HFFc6 (cell line): Measurements from ENCODE around the gene GLI3. TPM values are rescaled to one million over a fixed set of nuclear protein-coding genes. Genes with fewer than 3 reads are reported as not detected.

Experiments used
- DNase-seq: peaks from one replicate; pipeline ENCODE4 v3.0.0-alpha.2; 2018
- H3K27ac Mint-ChIP-seq: 2 replicates; pipeline ENCODE4 v1.8.0; 2020; ENCODE audit warnings: mild to moderate bottlenecking, mixed read lengths
- H3K27me3 Mint-ChIP-seq: 2 replicates; pipeline ENCODE4 v1.8.0; 2021; ENCODE audit warnings: mild to moderate bottlenecking, moderate library complexity, mixed read lengths; ENCODE audit not compliant: insufficient read depth
- H3K36me3 Mint-ChIP-seq: 2 replicates; pipeline ENCODE4 v1.8.0; 2021; ENCODE audit warnings: low read depth, mixed read lengths
- H3K4me1 Mint-ChIP-seq: 2 replicates; pipeline ENCODE4 v1.8.0; 2020; ENCODE audit warnings: low read depth, mixed read lengths
- H3K4me3 Mint-ChIP-seq: 2 replicates; pipeline ENCODE4 v1.8.0; 2020; ENCODE audit warnings: mild to moderate bottlenecking, moderate library complexity, mixed read lengths
- H3K9me3 Mint-ChIP-seq: 2 replicates; pipeline ENCODE4 v1.8.0; 2020; ENCODE audit warnings: mild to moderate bottlenecking, mixed read lengths
- CTCF ChIP-seq: fragments of 200-600 bp; sonication (generic); IDR thresholded peaks from 2 replicates; pipeline ENCODE4 v1.5.0; 2021; ENCODE audit warnings: antibody characterized with exemption, mild to moderate bottlenecking
- total RNA-seq, 6 experiments: library from RNA; stranded (reverse); fragmentation: NEBNext Ultra II Directional; extraction: Animal tissue kit (Norgen Biotek cat#: 25700); gene quantifications; 2 replicates in 1 of 6; 3 replicates in 5 of 6; pipeline ENCODE4 v1.2.3, GENCODE V29; 2021

GLI3 gene
- total RNA-seq, 6 experiments from 2014 or later: 12.5 to 23.0 (median 21.7) TPM

DNA sequence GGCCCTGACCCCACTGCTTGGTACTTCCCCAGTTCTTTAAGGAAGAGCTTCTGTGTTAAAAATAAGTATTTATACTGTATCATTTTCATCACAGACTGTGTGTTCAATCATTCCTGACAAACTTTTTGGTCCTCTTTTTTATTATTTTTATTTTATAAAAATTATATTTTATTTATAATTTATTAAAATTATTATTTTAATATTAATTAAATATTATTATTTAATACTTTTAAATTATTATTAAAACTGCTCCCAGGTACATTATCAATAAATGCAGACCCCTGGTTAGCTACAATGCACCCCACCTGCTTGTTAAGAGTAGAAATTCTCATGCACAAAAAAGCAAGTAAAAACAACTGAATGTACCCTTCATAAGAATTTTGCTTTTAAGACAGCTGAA is 172.0 kb downstream of the GLI3 start:
- Mint-ChIP-seq H3K27ac (no peak overlapping the region), H3K9me3 (no peaks in the 10 kb centered on the region), H3K36me3 (no peaks in the 10 kb centered on the region), H3K4me1 (peaks cover 9% of the 10 kb centered on the region), H3K4me3 (no peak overlapping the region), H3K27me3 (peaks cover 2% of the 10 kb centered on the region; the same call in 1 of the 2 replicates)
- DNase-seq: no peak
- TF ChIP-seq CTCF: no peak

- no peaks in the 10 kb centered on the region for H3K36me3 Mint-ChIP-seq
- no peak for TF ChIP-seq CTCF
- no peak overlapping the region for H3K4me3 Mint-ChIP-seq
- no peaks in the 10 kb centered on the region for H3K9me3 Mint-ChIP-seq
- no peak overlapping the region for H3K27ac Mint-ChIP-seq
- peaks cover 2% of the 10 kb centered on the region; the same call in 1 of the 2 replicates for H3K27me3 Mint-ChIP-seq
- no peak for DNase-seq
- peaks cover 4% of the 10 kb centered on the region for H3K4me1 Mint-ChIP-seq
Measured at GRCh38 chr7:42064534-42064933, 172.5 kb downstream of the GLI3 start.

GRCh38 chr7:42059275-42059674 is 177.7 kb downstream of the GLI3 start:
- Mint-ChIP-seq H3K27me3 (peaks cover 2% of the 10 kb centered on the region; the same call in 1 of the 2 replicates), H3K36me3 (no peaks in the 10 kb centered on the region), H3K4me1 (no peaks in the 10 kb centered on the region), H3K4me3 (no peak overlapping the region), H3K9me3 (no peaks in the 10 kb centered on the region), H3K27ac (no peak overlapping the region)
- no peak for DNase-seq
- no peak for TF ChIP-seq CTCF

DNA sequence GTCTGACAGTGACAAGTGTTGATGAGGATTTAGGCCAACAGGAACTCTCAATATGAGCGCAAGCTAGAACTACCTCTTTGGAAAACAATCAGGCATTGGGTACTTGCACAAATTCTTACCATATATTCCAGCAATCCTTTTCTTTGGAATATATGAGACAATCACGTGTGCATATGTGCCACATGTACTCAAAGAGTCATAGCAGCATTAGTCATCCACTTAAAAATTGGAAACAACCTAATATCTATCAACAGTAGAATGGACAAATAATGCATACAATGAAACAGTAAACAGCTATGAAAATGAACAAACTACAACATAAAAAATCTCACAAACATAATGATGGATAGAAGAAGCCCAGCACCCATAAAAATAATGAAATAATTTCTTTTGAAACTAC is 179.7 kb downstream of the GLI3 start:
- TF ChIP-seq CTCF: no peak
- H3K36me3 Mint-ChIP-seq: no peaks in the 10 kb centered on the region
- no peak for DNase-seq
- H3K4me3 Mint-ChIP-seq: no peak overlapping the region
- H3K9me3 Mint-ChIP-seq: no peaks in the 10 kb centered on the region
- H3K27me3 Mint-ChIP-seq: peaks cover 2% of the 10 kb centered on the region; the same call in 1 of the 2 replicates
- H3K27ac Mint-ChIP-seq: no peak overlapping the region
- peaks cover 7% of the 10 kb centered on the region; the same call in 1 of the 2 replicates for H3K4me1 Mint-ChIP-seq

- DNase-seq: no peak
- no peak for TF ChIP-seq CTCF
- Mint-ChIP-seq H3K4me1 (peaks cover 7% of the 10 kb centered on the region; the same call in 1 of the 2 replicates), H3K27ac (no peak overlapping the region), H3K27me3 (peaks cover 2% of the 10 kb centered on the region; the same call in 1 of the 2 replicates), H3K4me3 (no peak overlapping the region), H3K36me3 (no peaks in the 10 kb centered on the region; the same call in 1 of the 2 replicates), H3K9me3 (no peaks in the 10 kb centered on the region)
Measured at GRCh38 chr7:42055171-42055570, 181.8 kb downstream of the GLI3 start.

DNA sequence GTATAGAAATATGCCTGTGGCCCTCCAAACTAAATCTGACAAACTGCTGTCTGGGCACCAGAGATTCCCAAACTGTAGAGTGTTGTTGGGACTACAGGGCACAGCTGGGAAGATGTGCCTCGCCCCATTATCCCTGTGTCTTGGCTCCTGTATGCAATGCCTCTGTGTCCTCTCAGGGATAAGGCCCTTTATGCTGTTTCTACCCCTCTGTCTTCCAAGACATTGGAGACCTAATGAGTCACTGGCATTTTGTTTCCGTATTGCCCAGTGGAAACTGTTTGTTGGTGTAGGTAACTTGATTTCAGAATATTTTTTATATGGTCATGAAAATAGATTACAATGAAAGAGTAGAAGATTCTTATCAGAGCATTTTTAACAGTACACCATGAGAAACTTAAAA is 183.2 kb downstream of the GLI3 start:
- Mint-ChIP-seq H3K36me3 (no peaks in the 10 kb centered on the region; the same call in 1 of the 2 replicates), H3K27me3 (peaks cover 2% of the 10 kb centered on the region; the same call in 1 of the 2 replicates), H3K27ac (no peak overlapping the region), H3K4me1 (peaks cover 7% of the 10 kb centered on the region; the same call in 1 of the 2 replicates), H3K9me3 (no peaks in the 10 kb centered on the region), H3K4me3 (no peak overlapping the region)
- no peak for TF ChIP-seq CTCF
- no peak for DNase-seq
